Motor neuron (in vitro differentiated cells): ENCODE results near the gene EDN3. TPM values are rescaled to one million over a fixed set of nuclear protein-coding genes. Genes with fewer than 3 reads are reported as not detected.

Source experiments
- ATAC-seq, 8 experiments: fragments of 200-7000 bp; cut with Tn5 transposase; replicated peaks in 6 of 8; 2 replicates each; pipeline ENCODE4 v1.8.0; 2021; ENCODE audit warnings: mild to moderate bottlenecking in 8 of 8, moderate library complexity in 8 of 8
- H3K27ac ChIP-seq, 2 donors: fragments of 250-450 bp; sonication (Bioruptor Pico); 2 replicates each; pipeline ENCODE4 v1.9.0; 2021; ENCODE audit warnings: antibody characterized with exemption in 2 of 2, mild to moderate bottlenecking in 2 of 2, moderate library complexity in 1 of 2
- H3K4me1 ChIP-seq, 2 donors: fragments of 250-450 bp; sonication (Bioruptor Pico); replicated peaks in 1 of 2; 2 replicates each; pipeline ENCODE4 v1.6.1; 2021; ENCODE audit warnings: antibody characterized with exemption in 2 of 2, mild to moderate bottlenecking in 2 of 2, moderate library complexity in 1 of 2
- H3K4me3 ChIP-seq, 5 donors: fragments of 250-450 bp; sonication (Bioruptor Pico); 2 replicates each; pipeline ENCODE4 v1.9.0; 2021; ENCODE audit warnings: antibody characterized with exemption in 5 of 5, mild to moderate bottlenecking in 5 of 5, moderate library complexity in 4 of 5
- WGBS, 10 experiments: fragments of 450-650 bp; shearing (Covaris generic); methylation state at CpG; one replicate each; pipeline ENCODE4 v1.0.0; 2022; 5-methylcytosine and 5-hydroxymethylcytosine counted together
- in situ Hi-C, 9 experiments: fragments of 400-800 bp; cut with MboI; loops; one replicate each; pipeline ENCODE4 v1.15.0; 2021; ENCODE audit warnings: low sequenced_read_pairs in 9 of 9, low pct_unique_long_range_greater_than_20kb in 2 of 9; ENCODE audit not compliant: unreplicated experiment in 9 of 9
- total RNA-seq, 8 experiments: library from RNA; unstranded; fragments of 300-600 nt; gene quantifications; 2 replicates each; pipeline versions ENCODE4 v1.2.3 to v1.2.4, GENCODE V29; 2022

EDN3 gene
- total RNA-seq, 8 experiments from 2014 or later, result 0.05 to 7.3 (median 0.13) TPM; not detected in 1

DNA sequence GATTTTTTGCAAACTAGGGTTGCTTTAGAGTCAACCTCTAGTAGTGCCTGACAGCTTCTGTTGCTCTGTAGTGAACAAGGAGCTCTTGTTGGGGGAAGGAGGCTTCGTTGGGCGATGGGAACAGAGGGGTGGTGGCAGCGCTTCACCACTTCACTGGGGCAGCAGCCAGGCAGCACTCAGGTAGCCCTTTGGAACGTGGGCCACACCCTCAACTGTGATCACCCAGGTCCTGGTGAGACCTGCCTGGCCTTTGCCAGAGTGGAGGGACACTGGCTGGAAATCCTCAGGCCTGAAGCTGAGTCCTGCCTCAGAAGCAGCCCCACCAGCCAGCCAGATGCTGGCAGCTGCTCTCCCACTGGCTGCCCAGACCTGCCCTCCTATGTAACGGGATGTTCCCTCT is 10.4 kb upstream of the EDN3 start:
- no peak overlapping the region for H3K4me3 ChIP-seq
- ATAC-seq, result no peak
- no peak overlapping the region for H3K27ac ChIP-seq
- WGBS, 10 experiments, result 40 to 100% (median 69%) methylated on average over 1 to 3 of the region's 5 CpGs; no CpG with 5 or more reads in 5 of the 10 experiments
- in situ Hi-C loops, result no loop called here
- H3K4me1 ChIP-seq, result no peaks in the 10 kb centered on the region

DNA sequence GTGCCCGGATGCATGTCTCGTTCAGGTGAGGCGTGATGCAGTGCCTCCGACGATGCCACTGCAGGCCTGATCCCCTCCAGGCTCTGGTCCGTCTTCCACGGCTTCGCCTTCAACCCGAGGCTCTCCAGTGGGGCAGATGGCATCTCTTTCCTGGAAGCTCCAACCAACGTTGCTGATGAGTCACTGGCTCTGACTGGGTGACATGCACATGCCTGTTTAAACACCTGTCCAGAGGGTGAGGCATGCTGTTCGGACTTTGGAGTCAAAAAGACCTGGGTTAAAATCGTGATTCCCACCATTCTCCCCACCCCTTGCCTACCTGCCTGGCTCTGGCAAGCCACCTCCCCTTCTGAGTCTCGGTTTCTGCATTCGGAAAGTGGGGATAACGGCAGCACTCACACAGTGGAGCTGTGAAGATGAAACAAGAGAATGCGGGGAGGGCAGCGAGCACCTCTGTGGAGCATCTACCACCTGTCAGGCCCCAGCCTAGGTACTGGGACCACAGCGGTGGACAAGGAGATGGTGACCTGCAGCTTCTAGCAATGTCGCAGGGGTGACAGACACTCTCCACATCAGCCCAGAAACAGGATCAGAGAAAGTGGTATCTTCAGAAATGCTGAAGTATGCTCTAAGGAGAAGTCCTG is 8.5 kb upstream of the EDN3 start:
- in situ Hi-C loops, result no loop called here
- H3K27ac ChIP-seq, result no peak overlapping the region
- 40 to 100% (median 78%) methylated on average over 2 to 14 of the region's 19 CpGs; no CpG with 5 or more reads in 2 of the 10 experiments for WGBS, 10 experiments
- H3K4me3 ChIP-seq, result no peak overlapping the region
- ATAC-seq, result no peak
- H3K4me1 ChIP-seq, result no peaks in the 10 kb centered on the region

DNA sequence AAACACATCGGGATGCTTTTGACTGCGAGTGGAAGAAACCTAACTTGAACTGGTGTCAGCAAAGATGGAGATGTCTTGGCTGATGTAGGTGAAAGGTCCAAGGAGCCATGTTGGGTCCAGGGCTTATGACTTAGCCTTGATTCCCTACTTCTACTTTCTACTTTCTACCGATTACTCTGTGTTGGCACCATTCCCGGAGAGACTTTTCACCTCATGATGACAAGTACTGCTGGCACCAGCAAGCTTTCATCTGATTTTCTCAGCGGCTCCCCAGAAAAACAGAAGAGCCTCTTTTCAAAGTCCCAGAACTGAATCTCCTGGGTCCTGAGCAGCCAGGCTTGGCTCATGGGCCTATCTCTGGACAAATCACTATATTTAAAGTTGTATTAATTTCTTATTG is 4.9 kb upstream of the EDN3 start:
- H3K4me3 ChIP-seq, result no peak overlapping the region
- 8 to 100% (median 63%) methylated on average over 1 to 5 of the region's 5 CpGs; no CpG with 5 or more reads in 2 of the 10 experiments for WGBS, 10 experiments
- H3K27ac ChIP-seq, result no peak overlapping the region
- no peaks in the 10 kb centered on the region for H3K4me1 ChIP-seq
- no peak for ATAC-seq
- in situ Hi-C loops, result no loop called here

DNA sequence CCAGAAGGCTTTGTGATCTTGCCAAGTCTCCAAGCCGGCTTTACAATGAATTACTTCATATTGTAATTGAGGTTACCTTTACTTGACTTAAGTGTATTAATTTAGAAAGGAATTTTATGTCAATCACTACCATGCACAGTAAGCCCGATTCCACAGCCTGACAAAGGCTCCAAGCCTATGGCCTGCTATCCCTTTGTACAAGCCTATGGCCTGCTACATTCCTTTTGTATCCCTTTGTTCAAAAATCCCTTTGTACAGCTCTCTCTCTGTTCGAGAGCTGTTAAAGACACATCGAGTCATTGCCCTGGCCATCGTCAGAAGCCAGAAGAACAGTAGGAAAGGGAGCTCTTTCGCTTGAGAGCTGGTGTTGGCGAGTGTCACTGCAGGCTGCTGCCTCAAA is 2.7 kb upstream of the EDN3 start:
- in situ Hi-C loops, result no loop called here
- 0 to 83% (median 45%) methylated on average over 1 to 7 of the region's 7 CpGs for WGBS, 10 experiments
- Histone ChIP-seq H3K27ac (no peak overlapping the region), H3K4me3 (no peak overlapping the region), H3K4me1 (no peaks in the 10 kb centered on the region)
- ATAC-seq, result no peak

DNA sequence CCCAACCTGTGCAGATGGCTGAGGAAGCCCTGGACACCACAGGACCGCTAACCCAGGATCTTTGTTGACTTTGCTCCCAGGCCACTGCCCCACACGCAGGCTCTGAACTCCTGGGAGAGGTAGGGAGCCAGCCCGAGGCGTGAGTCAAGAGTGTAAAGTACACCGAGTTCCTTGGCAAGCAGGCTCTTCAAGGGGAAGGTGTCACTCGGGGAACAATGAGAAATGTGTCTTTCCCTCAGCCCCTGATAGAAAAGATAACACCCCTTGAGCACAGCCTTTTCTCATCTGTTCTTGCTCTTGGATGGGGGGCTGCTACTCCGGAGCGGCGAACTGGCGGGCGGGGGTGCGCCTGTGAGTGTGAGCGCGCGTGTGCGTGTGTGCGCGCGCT is 472 bp upstream of the EDN3 start:
- Histone ChIP-seq H3K27ac (no peak overlapping the region), H3K4me3 (peak overlapping the region in 4 of 5 donors; percentile 16 to 19 (median 18)), H3K4me1 (no peaks in the 10 kb centered on the region)
- in situ Hi-C loops, result no loop called here
- WGBS, 10 experiments, result 0 to 17% (median 8%) methylated on average over 1 to 5 of the region's 19 CpGs; no CpG with 5 or more reads in 6 of the 10 experiments
- ATAC-seq, result peak in 2 of 8 experiments; percentile 12 to 14

DNA sequence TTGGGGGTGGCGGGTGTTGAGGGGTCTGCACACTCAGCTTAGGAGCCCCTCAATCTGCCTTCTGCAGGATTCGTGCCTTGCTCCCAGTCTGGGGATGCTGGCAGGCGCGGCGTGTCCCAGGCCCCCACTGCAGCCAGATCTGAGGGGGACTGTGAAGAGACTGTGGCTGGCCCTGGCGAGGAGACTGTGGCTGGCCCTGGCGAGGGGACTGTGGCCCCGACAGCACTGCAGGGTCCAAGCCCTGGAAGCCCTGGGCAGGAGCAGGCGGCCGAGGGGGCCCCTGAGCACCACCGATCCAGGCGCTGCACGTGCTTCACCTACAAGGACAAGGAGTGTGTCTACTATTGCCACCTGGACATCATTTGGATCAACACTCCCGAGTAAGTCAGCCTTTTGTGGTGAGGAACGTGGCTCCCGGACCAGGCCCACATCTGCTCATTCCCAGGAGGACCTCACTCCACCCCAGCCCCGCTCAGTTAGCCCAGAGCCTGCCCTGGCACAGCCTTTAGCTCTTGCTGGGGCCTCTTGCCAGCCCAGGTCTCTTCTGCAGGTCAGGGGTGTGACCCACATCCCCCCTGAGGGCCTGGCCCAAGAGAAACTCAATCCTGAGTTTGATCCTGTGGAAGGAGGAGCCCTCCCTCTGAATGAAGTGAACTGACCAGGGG is 1.1 kb downstream of the EDN3 start:
- Histone ChIP-seq H3K27ac (no peak overlapping the region), H3K4me3 (no peak overlapping the region), H3K4me1 (no peaks in the 10 kb centered on the region)
- in situ Hi-C loops, result no loop called here
- WGBS, 10 experiments, result 15 to 100% (median 83%) methylated on average over 1 to 4 of the region's 17 CpGs; no CpG with 5 or more reads in 6 of the 10 experiments
- ATAC-seq, result no peak

DNA sequence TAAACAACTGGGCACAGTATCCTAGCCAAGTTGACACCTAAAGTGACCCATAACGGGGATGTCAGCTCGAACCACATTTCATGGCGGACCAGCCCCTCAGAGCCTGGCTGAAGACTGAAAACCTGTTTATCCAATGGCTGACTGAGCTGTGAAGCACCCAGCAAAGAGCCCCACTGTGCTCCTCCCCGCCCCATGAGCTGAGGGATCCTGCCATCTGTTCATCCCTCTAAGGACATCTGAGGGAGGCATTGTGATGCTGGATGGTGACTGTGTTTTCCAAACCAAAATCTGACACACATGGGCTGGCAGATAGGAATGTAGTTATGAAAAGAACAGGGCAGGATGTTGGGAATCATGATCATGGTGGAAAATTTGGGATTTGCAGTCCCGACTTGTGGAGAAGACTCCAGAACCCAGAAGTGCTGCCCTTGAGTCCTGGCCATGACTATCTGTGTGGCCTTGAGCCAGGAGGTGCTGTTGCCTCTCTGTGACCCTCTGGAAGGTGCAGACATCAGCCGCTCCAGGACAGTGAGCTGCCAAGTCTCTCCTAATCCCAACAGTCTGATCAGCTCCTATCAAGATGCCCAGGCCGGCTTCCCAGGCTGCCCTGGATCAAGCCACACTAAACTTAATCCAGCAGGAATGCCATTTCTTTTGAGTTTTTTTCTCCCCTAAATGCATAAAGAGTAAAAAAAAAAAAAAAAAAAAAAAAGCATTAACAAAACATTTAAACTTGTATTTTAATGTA is 5.7 kb downstream of the EDN3 start:
- no peak overlapping the region for H3K27ac ChIP-seq
- 0 to 100% (median 67%) methylated on average over 1 to 5 of the region's 7 CpGs; no CpG with 5 or more reads in 2 of the 10 experiments for whole genome bisulfite sequencing, 10 experiments
- no peak for ATAC-seq
- no peak overlapping the region for H3K4me3 ChIP-seq
- in situ Hi-C loops, result no loop called here
- H3K4me1 ChIP-seq, result peaks cover 0 to 9% of the 10 kb centered on the region in 2 donors

DNA sequence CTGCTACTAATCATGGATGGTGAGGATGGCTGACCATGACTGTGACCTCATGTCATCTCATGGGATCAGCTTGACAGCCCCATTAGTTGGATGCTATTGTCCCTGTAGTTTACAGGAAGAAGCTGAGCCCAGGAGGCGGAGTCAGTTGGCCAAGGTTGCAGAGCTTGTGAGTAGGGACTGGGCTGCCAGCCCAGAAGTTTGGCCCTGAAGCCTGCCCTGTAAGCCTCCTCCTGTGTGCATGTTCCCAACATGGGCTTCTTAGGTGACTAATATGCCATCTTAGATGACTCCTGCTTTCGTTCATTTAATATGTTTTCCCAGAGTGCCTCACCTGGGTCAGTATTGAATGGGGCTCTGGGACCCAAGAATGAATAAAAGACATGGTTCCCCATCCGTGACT is 6.9 kb downstream of the EDN3 start:
- no peak for ATAC-seq
- H3K4me3 ChIP-seq, result no peak overlapping the region
- 86 to 100% (median 94%) methylated on average over 1 to 3 of the region's 3 CpGs; no CpG with 5 or more reads in 6 of the 10 experiments for WGBS, 10 experiments
- peaks cover 0 to 9% of the 10 kb centered on the region in 2 donors for H3K4me1 ChIP-seq
- in situ Hi-C loops, result no loop called here
- H3K27ac ChIP-seq, result no peak overlapping the region

DNA sequence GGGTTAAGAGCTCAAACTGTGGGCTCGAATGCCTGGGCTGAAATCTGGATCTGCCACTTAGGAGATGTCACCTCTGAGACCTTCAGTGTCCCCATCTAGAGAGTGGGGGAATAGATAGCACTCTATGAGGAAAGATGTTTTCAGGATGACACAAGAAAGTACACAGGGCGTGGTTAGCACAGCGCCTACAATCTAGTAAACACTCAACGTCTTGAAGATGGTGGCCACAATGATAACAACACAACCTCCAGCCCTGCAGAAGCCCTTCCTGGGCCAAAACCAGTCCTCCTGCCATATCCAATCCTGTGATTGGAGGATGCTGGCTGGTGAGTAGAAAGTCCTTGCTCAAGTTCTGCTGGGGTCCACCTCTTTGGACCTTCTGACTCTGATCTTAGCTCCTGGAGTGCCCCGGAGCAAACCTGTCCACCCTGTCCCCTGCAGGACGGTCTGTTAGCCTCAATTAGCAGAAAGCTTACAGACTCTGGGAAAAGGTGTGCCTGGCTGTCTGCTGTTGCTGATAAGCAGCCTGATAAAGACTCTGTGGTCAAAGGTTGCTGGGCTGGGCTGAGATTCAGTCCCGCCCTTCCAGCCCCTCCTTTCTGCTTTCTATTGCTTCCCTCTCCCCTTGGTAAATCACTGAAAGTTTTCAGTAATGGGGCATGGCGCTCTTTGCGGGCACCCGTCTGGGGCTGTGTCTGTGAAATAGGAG is 8.2 kb downstream of the EDN3 start:
- 18 to 100% (median 57%) methylated on average over 1 to 7 of the region's 10 CpGs; no CpG with 5 or more reads in 5 of the 10 experiments for WGBS, 10 experiments
- no peak for ATAC-seq
- in situ Hi-C loops, result no loop called here
- H3K4me1 ChIP-seq, result peaks cover 0 to 9% of the 10 kb centered on the region in 2 donors
- H3K4me3 ChIP-seq, result no peak overlapping the region
- no peak overlapping the region for H3K27ac ChIP-seq

DNA sequence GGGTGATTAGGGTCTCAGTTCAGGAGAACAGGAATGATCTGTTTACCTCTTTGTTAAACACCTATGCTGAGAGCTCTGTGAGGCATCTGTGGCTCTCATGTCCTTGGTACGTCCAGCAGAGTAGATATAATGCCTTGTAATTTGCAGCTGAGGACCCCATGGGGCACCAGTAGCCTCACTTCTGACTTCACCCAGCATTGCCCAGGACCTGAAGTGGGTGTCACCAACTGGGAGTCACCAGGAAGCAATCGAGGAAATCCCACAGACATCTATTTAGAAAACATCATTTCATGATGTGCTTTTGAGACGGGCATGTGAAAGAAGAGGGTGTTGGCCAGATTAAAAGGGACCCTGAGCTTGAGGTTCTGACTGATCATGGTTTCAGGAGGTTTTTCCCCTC is 8.8 kb downstream of the EDN3 start:
- WGBS, 10 experiments, result 0 to 92% (median 68%) methylated on average over 1 to 3 of the region's 3 CpGs; no CpG with 5 or more reads in 5 of the 10 experiments
- Histone ChIP-seq H3K4me3 (no peak overlapping the region), H3K27ac (no peak overlapping the region), H3K4me1 (peaks cover 0 to 9% of the 10 kb centered on the region in 2 donors)
- ATAC-seq, result no peak
- in situ Hi-C loops, result no loop called here

DNA sequence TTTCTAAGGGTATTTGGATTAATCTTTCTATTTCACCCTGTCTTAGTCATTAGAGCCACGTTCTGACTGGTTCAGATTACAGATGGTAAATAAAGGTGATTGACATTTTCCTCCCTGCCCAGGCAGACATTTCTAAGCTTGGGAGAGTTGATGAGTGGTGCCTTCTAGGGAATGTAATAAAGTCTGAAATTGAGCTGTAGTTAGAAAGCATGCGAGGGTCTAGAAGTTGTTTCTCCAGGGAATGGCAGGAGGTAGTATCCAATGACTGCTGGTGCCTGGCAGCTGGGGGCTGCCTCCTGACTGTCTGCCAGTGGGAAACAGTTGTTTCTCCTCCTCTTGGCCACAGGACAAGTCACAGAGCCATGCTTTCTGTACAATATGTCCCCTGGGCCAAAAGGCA is 14.6 kb downstream of the EDN3 start:
- Histone ChIP-seq H3K27ac (no peak overlapping the region), H3K4me1 (peaks cover 15 to 17% of the 10 kb centered on the region in 2 donors), H3K4me3 (no peak overlapping the region)
- ATAC-seq, result no peak
- in situ Hi-C loops, result no loop called here
- 0 to 100% (median 100%) methylated on average over 1 to 2 of the region's 2 CpGs; no CpG with 5 or more reads in 3 of the 10 experiments for WGBS, 10 experiments

DNA sequence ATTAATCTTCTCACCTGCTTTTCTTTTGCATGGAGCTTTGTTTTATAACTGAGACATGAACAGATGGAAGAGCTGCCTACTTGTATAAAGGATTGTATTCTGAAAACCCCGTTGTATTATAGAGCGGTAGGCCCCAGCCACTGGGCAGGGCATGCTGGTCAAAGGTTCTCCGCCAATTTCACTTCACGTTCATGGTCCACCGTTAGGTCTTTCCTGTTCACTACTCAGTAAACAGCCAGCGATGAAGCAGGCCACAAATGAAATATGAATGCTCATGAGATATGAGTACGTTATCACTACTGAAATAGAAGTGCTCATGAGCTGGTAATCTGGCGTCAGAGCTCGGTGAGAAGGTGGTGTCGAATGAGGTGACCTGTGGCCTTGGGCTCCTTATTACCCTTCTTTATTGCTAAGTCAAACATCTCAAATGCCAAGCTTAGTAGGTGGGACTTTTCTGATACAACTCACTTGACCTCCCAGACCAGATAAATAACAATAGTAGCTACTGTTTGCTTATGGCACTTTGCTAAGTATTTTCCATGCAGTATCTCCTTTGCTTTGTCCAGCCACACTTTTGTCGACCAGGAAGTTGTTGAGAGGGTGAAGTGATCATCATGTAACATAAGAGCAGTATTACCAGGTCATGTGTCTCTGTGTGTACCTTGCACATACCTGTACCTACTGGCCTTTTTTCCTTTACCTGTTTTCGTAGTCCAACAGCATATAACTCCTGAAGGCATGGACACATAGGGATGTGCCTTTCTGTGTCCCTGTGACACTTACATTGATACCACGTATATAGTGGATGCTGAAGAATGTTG is 16.7 kb downstream of the EDN3 start:
- 11 to 100% (median 84%) methylated on average over 1 to 10 of the region's 13 CpGs for WGBS, 10 experiments
- no peak for ATAC-seq
- H3K27ac ChIP-seq, result no peak overlapping the region
- in situ Hi-C loops, result no loop called here
- no peak overlapping the region for H3K4me3 ChIP-seq
- peaks cover 16 to 25% of the 10 kb centered on the region in 2 donors for H3K4me1 ChIP-seq
